Gastroesophageal sphincter (tissue), 3 donors: Measurements from ENCODE around the gene LAMB1.

Source experiments
- CTCF ChIP-seq, 4 experiments: fragments of 200-600 bp in 2 of 4; fragments of 450-650 bp in 2 of 4; sonication (generic) in 1 of 4; IDR thresholded peaks; one replicate each; pipeline ENCODE4 v1.5.1; 2017 to 2019; ENCODE audit warnings: antibody characterized with exemption in 4 of 4, mild to moderate bottlenecking in 2 of 4, moderate library complexity in 2 of 4
- EP300 ChIP-seq: sonication (generic); formaldehyde crosslinking; IDR thresholded peaks from one replicate; pipeline ENCODE4 v1.6.1; 2017; ENCODE audit warnings: antibody characterized with exemption, mild to moderate bottlenecking
- POLR2AphosphoS5 ChIP-seq: sonication (generic); formaldehyde crosslinking; IDR thresholded peaks from one replicate; pipeline ENCODE4 v1.6.1; 2017; ENCODE audit warnings: antibody characterized with exemption

GRCh38 chr7:107937531-107937930 is 65.4 kb downstream of the LAMB1 start:
- TF ChIP-seq CTCF (IDR thresholded peaks at IDR 0.05) (no peak), EP300 (no peak), POLR2AphosphoS5 (no peak)
